ENCODE data around the gene UGT3A2. TPM values are rescaled to one million over a fixed set of nuclear protein-coding genes. Genes with fewer than 3 reads are reported as not detected.
A peak's percentile ranks its signal among the peaks of the same experiment; 100 is the strongest.

UGT3A2 gene
- total RNA-seq (2021) = 13.4 and 13.7 TPM in 2 replicates
- long read RNA-seq, transcript UGT3A2-204 (6 exons, 1,924 nt) = minor isoform, 7 of 109 reads
- long read RNA-seq, transcript UGT3A2-201 (7 exons, 2,355 nt) = major isoform, 86 of 109 reads
- long read RNA-seq, partial matches to known transcripts = 10 of 109 reads
- long read RNA-seq, other reads (novel, unspliced or antisense) = 6 of 109 reads

GRCh38 chr5:36066540-36067210, at the start of gene UGT3A2:
UGT3A2 (minus strand) TSS chr5:36066882; CDS start chr5:36066789, 93 bp downstream.
- Histone ChIP-seq H3K9ac (ENCODE audit: extremely low read depth, insufficient read length, low read length) (peak within 1 kb of the TSS; percentile 23), H2BK15ac (ENCODE audit: low read depth, low read length) (no peak within 1 kb of the TSS)

More at GRCh38 chr5:36066540-36067210, at the start of gene UGT3A2:
- peaks cover 23% of the 10 kb centered on the region for H3K27me3 Mint-ChIP-seq (ENCODE audit: low read depth)
- Histone ChIP-seq H3K14ac (ENCODE audit: insufficient read depth, low read length) (0 out of 2 replicates have a peak within 1 kb of the TSS, but pooled peaks have one; percentile 5), H2BK120ac (ENCODE audit: low read depth, low read length, poor library complexity, severe bottlenecking) (no peak within 1 kb of the TSS), H2AFZ (ENCODE audit: low read length) (no peak within 1 kb of the TSS), H2BK12ac (ENCODE audit: insufficient read length, low read depth, low read length) (no peak within 1 kb of the TSS), H3K79me2 (ENCODE audit: insufficient read depth, low read length) (no peaks in the 10 kb centered on the region), H3K4me1 (ENCODE audit: insufficient read depth, low read length) (no peaks in the 10 kb centered on the region), H4K8ac (replicated peaks; ENCODE audit: insufficient read length, low read depth, low read length) (no peak within 1 kb of the TSS), H3K9me3 (ENCODE audit: control insufficient read depth, low read depth, low read length) (no peaks in the 10 kb centered on the region), H3T11ph (ENCODE audit: low read length) (no peak within 1 kb of the TSS), H3K79me1 (ENCODE audit: insufficient read depth, low read depth, low read length, poor library complexity, severe bottlenecking) (no peaks in the 10 kb centered on the region), H3K23ac (ENCODE audit: insufficient read length, low read depth, low read length) (no peak within 1 kb of the TSS), H3K4me2 (ENCODE audit: insufficient read depth, insufficient read length, low read length) (peak within 1 kb of the TSS; percentile 68), H2BK20ac (ENCODE audit: low read depth, low read length, poor library complexity, severe bottlenecking) (no peak within 1 kb of the TSS), H3K18ac (ENCODE audit: insufficient read length, low read depth, low read length) (no peak within 1 kb of the TSS), H3K56ac (ENCODE audit: insufficient read length, low read depth, low read length) (no peak within 1 kb of the TSS), H4K91ac (ENCODE audit: insufficient read length, low read depth, low read length) (no peak within 1 kb of the TSS), H2BK5ac (ENCODE audit: insufficient read length, low read length) (no peak within 1 kb of the TSS), H2AK5ac (ENCODE audit: insufficient read length, low read length) (no peak within 1 kb of the TSS), H4K5ac (ENCODE audit: insufficient read length, low read depth, low read length) (no peak within 1 kb of the TSS), H3K4ac (ENCODE audit: low read depth, low read length) (no peak within 1 kb of the TSS), H3K27ac (ENCODE audit: insufficient read length, low read depth, low read length) (no peak within 1 kb of the TSS), H3K23me2 (ENCODE audit: insufficient read length, low read depth, low read length, poor library complexity, severe bottlenecking) (peaks cover 5% of the 10 kb centered on the region), H4K20me1 (ENCODE audit: control insufficient read depth, insufficient read depth, insufficient read length) (no peaks in the 10 kb centered on the region), H3K27me3 (ENCODE audit: insufficient read depth, low read length) (no peaks in the 10 kb centered on the region)
- peak; percentile 96 for DNase-seq
- H3K27ac Mint-ChIP-seq = peak within 1 kb of the TSS; percentile 76 to 89 (median 80); a peak in 6 of 7 replicates
- peaks cover 0 to 2% of the 10 kb centered on the region in 2 experiments; a peak in 2 of 5 replicates for H3K9me3 Mint-ChIP-seq
- TF ChIP-seq CTCF (conservative IDR thresholded peaks at IDR 0.05) = no peak
- peak within 1 kb of the TSS; percentile 84 to 92 for H3K4me3 Mint-ChIP-seq
- H3K36me3 Mint-ChIP-seq (ENCODE audit: insufficient read depth in 1 of 3, low read depth in 3 of 3) = peaks cover 12 to 21% (median 16%) of the 10 kb centered on the region in 3 experiments; a peak in 5 of 7 replicates
- no CpG with 5 or more reads among the region's 22 CpGs for WGBS (ENCODE audit: extremely low coverage, insufficient read length, low lambda C conversion rate)
- H3K4me1 Mint-ChIP-seq = peaks cover 14 to 17% of the 10 kb centered on the region in 2 experiments

Data from H9 (cell line).